GM21529 (cell line): Measurements from ENCODE around the gene ZNF444.
"Not testable (repeated sequence)": the region's sequence is repeated elsewhere in the genome, so short reads cannot be mapped to it uniquely, and the experiment has no call there.

Experiments
- ATAC-seq: cut with Tn5 transposase; IDR thresholded peaks from one replicate; pipeline ENCODE4 v1.9.1; 2021; ENCODE audit not compliant: unreplicated experiment

ZNF444 gene

GRCh38 chr19:56144831-56145230 is 3.7 kb downstream of the ZNF444 start:
- no peak for ATAC-seq

DNA sequence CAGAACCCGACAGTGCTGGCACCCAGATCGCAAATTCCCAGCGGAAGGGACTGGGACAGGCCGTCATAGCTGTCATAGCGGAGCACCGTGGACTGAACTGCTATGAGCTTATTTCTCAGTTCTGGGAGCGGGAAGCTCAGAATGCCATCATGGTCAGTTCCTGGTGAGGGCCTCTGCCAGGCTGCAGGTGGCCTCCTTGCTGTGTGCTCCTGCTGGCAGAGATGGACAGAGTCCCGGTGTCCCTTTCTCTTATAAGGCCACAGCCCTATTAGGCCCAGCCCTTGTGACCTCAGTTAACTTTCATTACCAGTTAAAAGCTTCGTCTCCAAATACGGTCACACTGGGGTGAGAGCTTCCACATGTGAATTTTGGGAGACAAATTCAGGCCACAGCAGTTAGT is 4.6 kb downstream of the ZNF444 start:
- ATAC-seq = no peak

GRCh38 chr19:56146904-56147303 is 5.8 kb downstream of the ZNF444 start:
- no peak for ATAC-seq

- ATAC-seq = no peak
These were observed 6.2 kb downstream of the ZNF444 start for GRCh38 chr19:56147307-56147706.

DNA sequence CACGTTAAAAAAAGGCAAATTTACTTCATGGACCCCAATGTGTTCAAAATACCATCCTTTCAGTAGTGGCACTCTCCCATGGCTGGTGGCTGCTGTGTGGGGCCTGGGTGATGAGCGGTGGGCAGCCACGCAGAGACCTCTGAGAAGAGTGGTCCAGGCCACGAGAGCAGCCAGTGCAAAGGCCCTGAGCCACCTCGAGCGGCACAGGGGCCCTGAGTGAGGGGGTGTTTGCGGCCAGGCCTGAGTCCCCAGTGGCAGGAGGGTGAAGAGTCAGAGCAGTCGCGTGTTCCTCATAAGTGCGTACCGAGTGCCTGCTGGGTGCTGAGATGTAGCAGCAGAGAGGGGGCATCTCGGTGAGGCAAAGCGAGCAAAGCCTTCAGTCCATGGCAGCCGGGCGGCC is 7.0 kb downstream of the ZNF444 start:
- ATAC-seq = no peak

GRCh38 chr19:56148955-56149655 is 8.0 kb downstream of the ZNF444 start:
- ATAC-seq = not testable (repeated sequence)

GRCh38 chr19:56149656-56150038 is 8.6 kb downstream of the ZNF444 start:
- no peak for ATAC-seq

- ATAC-seq = no peak
These were observed 9.3 kb downstream of the ZNF444 start for GRCh38 chr19:56150358-56150757.

DNA sequence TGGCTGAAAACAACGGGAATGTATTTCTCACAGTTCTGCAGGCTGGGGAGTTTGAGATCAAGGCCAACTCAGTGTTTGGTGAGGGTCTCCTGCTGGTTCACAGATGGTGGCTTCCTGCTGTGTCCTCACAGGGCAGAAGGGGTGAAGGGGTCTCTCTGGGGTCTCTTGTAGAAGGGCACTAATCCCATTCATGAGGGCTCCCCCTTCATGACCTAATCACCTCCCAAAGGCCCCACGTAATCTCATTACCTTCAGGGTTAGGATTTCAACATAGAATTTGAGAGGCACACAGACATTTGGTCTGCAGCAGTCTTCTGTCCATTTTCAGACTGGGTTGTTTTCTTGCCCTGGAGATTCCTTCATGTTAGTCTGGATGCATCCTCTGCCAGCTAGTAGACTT is 11.6 kb downstream of the ZNF444 start:
- no peak for ATAC-seq

- no peak for ATAC-seq
These were observed 12.4 kb downstream of the ZNF444 start for GRCh38 chr19:56153507-56153906.

DNA sequence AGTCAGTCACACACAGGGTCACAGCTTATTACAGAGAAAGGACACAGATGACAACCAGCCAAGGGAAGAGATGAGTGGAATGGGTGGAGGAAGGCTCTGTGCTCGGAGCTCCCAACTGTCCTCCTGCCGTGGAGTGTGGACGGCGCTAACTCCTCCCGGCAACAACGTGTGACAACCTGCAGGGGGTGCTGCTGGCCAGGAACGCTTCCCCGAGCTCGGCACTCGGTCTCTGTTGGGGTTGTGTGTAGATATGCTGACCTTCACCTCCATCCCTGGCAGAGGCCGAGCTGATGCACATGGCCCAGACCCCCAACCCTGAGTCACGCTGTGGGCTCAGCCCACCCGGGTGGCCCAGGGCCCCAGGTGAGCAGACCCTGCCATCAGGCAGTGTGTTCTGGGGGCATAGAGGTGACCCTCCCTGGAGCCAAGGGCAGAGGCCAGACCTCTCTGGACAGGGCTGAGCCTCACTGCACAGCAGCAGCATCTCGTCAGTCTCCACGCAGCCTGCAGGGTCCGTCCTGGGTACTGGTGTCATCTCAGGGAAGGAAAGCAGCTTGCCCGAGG is 14.1 kb downstream of the ZNF444 start:
- no peak for ATAC-seq

DNA sequence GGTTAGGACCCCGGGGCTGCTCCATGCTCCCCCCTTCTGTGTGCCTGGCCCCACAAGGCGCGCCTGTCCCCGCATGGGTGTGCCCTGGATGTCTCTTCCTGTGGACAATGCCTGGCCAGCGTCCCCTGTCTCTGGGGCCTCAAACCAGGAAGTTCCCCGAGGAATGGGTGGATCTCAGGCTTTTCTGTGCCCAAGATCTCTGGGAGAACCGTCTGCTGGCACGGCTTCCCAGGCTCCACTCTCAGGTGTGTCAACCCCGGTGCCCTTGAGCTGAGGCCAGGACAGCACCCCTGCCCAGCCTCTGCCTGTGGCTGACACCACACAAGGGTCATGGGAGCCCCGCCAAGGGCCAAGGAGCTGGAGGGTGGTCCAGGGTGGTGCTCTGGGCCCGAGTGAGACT is 15.7 kb downstream of the ZNF444 start:
- ATAC-seq = no peak

GRCh38 chr19:56158170-56158757 is 17.2 kb downstream of the ZNF444 start:
- ATAC-seq = no peak

DNA sequence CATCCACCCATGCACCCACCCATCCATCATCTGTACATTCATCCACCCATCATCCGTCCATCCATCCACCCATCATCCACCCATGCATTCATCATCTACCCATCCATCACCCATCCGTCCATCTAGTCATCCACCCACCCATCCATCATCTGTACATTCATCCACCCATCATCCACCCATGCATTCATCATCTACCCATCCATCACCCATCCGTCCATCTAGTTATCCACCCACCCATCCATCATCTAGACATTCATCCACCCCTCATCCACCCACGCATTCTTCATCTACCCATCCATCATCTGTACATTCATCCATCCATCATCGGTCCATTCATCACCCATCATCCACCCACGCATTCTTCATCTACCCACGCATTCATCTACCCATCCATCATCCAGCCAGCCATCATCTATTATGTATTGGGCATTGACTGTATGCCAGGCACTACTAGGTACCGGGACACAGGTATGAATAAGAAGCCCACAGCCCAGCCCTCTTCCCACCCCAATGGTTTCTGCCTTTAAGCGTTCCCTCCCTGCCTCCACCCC is 18.0 kb downstream of the ZNF444 start:
- no peak for ATAC-seq

GRCh38 chr19:56159622-56160271 is 18.7 kb downstream of the ZNF444 start:
- no peak for ATAC-seq

DNA sequence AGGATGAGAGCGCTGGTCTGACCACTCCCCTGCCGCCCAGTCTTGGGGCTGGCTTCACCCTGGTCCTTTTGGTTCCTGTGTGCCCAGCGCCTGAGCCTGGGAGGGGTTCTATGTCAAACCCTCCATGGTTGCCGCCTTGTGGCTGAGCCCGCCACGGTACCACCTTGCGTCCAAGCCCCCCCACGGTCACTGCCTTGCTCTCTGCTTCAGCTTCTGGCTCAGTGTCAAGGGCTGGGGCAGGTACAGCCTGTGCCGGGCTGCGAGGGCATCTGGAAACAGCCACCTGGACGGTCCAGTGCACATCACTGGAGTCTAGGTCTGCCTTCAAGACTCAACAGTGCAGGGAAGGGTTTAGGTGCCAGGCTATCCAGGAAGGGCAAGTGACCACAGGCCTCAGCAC is 20.4 kb downstream of the ZNF444 start:
- ATAC-seq = no peak

- no peak for ATAC-seq
These were observed 21.2 kb downstream of the ZNF444 start for GRCh38 chr19:56162258-56162657.

DNA sequence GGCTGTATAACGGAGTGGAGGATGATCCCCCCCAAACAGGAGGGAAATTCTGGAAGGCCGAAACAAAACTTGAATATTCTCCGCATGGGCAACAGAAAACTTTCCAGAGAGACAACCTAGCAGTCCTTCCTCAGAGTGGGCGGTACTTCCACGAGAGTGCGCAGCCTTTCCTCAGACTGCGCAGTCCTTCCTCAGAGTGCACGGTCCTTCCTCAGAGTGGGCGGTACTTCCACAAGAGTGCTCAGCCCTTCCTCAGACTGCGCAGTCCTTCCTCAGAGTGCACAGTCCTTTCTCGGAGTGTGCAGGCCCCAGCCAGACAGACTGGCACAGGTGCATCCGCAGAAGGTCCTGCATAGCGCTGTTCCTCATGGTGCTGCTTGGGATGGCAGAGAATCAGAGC is 22.0 kb downstream of the ZNF444 start:
- ATAC-seq = no peak

GRCh38 chr19:56167064-56167578 is 26.0 kb downstream of the ZNF444 start:
- no peak for ATAC-seq

GRCh38 chr19:56170261-56170660 is 29.2 kb downstream of the ZNF444 start:
- no peak for ATAC-seq

DNA sequence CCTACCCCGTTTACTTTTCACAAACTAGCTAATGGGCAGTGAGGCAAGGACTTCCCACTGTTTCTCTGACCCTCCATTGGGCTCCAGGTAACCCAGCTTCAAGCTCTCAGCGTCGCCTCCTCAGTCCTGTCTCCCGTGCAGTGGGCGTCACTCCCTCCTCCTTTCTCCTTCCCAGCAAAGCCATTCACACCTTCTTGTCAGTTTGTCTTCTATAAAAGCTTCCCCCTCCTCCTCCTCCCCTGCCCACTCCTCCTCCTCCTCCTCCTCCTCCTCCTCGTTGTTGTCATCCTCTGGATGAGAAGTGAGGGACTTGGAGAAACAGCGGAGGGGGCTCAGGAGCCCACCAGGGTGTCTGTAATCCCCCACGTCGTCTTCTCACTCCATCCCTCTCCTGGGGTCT is 33.0 kb downstream of the ZNF444 start:
- ATAC-seq = no peak

DNA sequence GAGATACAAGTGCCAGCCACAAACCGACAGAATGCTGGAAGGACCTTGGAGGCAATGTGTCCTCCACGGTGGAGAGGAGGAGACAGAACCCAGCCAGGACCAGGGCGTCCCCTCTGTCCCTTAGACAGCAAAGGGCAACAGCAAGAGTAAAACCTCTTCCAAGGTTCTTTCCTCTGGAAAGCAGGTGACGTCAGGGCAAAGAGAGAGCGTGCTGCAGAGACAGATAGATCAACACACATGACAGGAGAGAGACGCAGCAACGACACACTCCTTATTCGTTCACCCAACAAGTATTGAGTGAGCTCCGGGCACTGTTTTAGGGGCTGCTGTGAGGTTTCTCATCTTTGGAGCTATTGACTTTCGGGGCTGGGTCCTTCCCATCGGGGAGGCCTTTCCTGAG is 33.5 kb downstream of the ZNF444 start:
- no peak for ATAC-seq
